Adrenal gland (tissue), 12 donors: ENCODE measurements around the gene RHO. TPM values are rescaled to one million over a fixed set of nuclear protein-coding genes. Genes with fewer than 3 reads are reported as not detected.

Source experiments
- DNase-seq, 7 donors: peaks; one replicate each; pipeline ENCODE4 v3.0.0-alpha.2; 2019 to 2020
- H3K27ac ChIP-seq, 5 donors: fragments of 200-600 bp; sonication (generic) in 4 of 5; 1 replicate in 3 of 5; 2 replicates in 2 of 5; pipeline versions ENCODE4 v1.5.1 to v1.8.0; 2016 to 2020; ENCODE audit warnings: mild to moderate bottlenecking in 1 of 5
- H3K27me3 ChIP-seq: fragments of 200-600 bp; 2 replicates; pipeline ENCODE4 v1.8.0; 2021
- H3K36me3 ChIP-seq, 2 donors: fragments of 200-600 bp; replicated peaks in 1 of 2; 1 replicate in 1 of 2; 2 replicates in 1 of 2; pipeline versions ENCODE4 v1.5.1 to v1.8.0; 2018 to 2022
- H3K4me1 ChIP-seq, 2 donors: fragments of 200-600 bp; replicated peaks in 1 of 2; 1 replicate in 1 of 2; 2 replicates in 1 of 2; pipeline versions ENCODE4 v1.5.1 to v1.8.0; 2018 to 2021
- H3K4me3 ChIP-seq, 4 donors: fragments of 200-600 bp; sonication (generic) in 3 of 4; one replicate each; pipeline ENCODE4 v1.5.1; 2016 to 2018
- H3K9me3 ChIP-seq, 3 donors: fragments of 200-600 bp; sonication (generic) in 1 of 3; replicated peaks in 1 of 3; 1 replicate in 2 of 3; 2 replicates in 1 of 3; pipeline versions ENCODE4 v1.5.1 to v1.8.0; 2016 to 2021
- CTCF ChIP-seq, 6 experiments: fragments of 450-650 bp in 4 of 6; fragments of 200-600 bp in 2 of 6; sonication (generic) in 1 of 6; IDR thresholded peaks; 1 replicate in 5 of 6; 2 replicates in 1 of 6; pipeline versions ENCODE4 v1.5.1 to v1.8.0; 2016 to 2021; ENCODE audit warnings: antibody characterized with exemption in 6 of 6, mild to moderate bottlenecking in 2 of 6, moderate library complexity in 1 of 6
- POLR2A ChIP-seq, 2 donors: fragments of 450-650 bp; IDR thresholded peaks; one replicate each; pipeline ENCODE4 v1.6.1; 2017; ENCODE audit warnings: antibody characterized with exemption in 2 of 2, mild to moderate bottlenecking in 2 of 2, moderate library complexity in 1 of 2
- WGBS, 4 donors: extraction: QIAGEN DNeasy Blood & Tissue Kit in 2 of 4; methylation state at CpG; one replicate each; pipeline versions ENCODE4 v1.1.5 to v1.1.7; 2013 to 2017; 5-methylcytosine and 5-hydroxymethylcytosine counted together
- intact Hi-C, 2 donors: fragments of 100-400 bp; cut with DNase I; formaldehyde crosslinking; loops; one replicate each; pipeline versions ENCODE4 v1.14.1 to v1.15.0; 2022 to 2023
- polyA plus RNA-seq, 3 donors: library from polyadenylated mRNA; stranded (reverse); fragments of 200-250 nt in 2 of 3; fragments of 350-450 nt in 1 of 3; fragmentation: Illumina TruSeq in 1 of 3; extraction: RNeasy Lipid Tissue Mini Kit (QIAGEN cat#74804) in 1 of 3; gene quantifications; one replicate each; pipeline ENCODE4 v1.2.3, GENCODE V29; 2013 to 2014
- total RNA-seq, 9 donors: library from RNA; depleted of rRNA in 4 of 9; stranded (reverse); fragments of >200 nt in 4 of 9; fragments of 120-200 nt in 1 of 9; fragmentation: NEBNext Ultra II Directional in 1 of 9; extraction: Animal tissue kit (Norgen Biotek cat#: 25700) in 1 of 9; gene quantifications; one replicate each; pipeline versions ENCODE4 v1.1.0 to v1.2.4, GENCODE V29; 2013 to 2023
- donor health status: healthy with polysubstance abuse.
- donor health status: Bipolar disorder and iron deficiency.
- donor health status: DM: yes; HTN: yes; CAD: no.
- donor health status: DM: no; HTN: no; CAD: no.
- donor health status: DM: no; HTN: no; CAD: no.
- donor health status: DM: yes; HTN: yes; CAD: no.

Gene RHO
- total and polyA plus RNA-seq, 12 donors, result not detected

- H3K27me3 ChIP-seq, result no peaks in the 10 kb centered on the region
- no peak overlapping the region for H3K4me3 ChIP-seq
- whole genome bisulfite sequencing, 4 donors, result 97 to 100% (median 97%) methylated on average over 2 to 8 of the region's 8 CpGs
- H3K27ac ChIP-seq, result no peak overlapping the region
- DNase-seq, result no peak
- H3K36me3 ChIP-seq, result peaks cover 0 to 13% of the 10 kb centered on the region in 2 donors
- intact Hi-C loops, result no loop called here
- H3K4me1 ChIP-seq, result no peaks in the 10 kb centered on the region
- H3K9me3 ChIP-seq, result no peaks in the 10 kb centered on the region
- no peak for TF ChIP-seq CTCF (IDR thresholded peaks at IDR 0.05)
- no peak for TF ChIP-seq POLR2A (IDR thresholded peaks at IDR 0.05)
These were observed 9.9 kb upstream of the RHO start for GRCh38 chr3:129518581-129518980.

GRCh38 chr3:129519449-129519848, 9.0 kb upstream of the RHO start:
- Histone ChIP-seq H3K4me3 (no peak overlapping the region), H3K4me1 (no peaks in the 10 kb centered on the region), H3K36me3 (peaks cover 0 to 5% of the 10 kb centered on the region in 2 donors), H3K27ac (no peak overlapping the region), H3K9me3 (no peaks in the 10 kb centered on the region), H3K27me3 (no peaks in the 10 kb centered on the region)
- intact Hi-C loops, result no loop called here
- TF ChIP-seq POLR2A (IDR thresholded peaks at IDR 0.05) (no peak), CTCF (IDR thresholded peaks at IDR 0.05) (no peak)
- 96 to 100% (median 99%) methylated on average over 4 to 10 of the region's 10 CpGs for WGBS, 4 donors
- DNase-seq, result no peak

GRCh38 chr3:129519896-129520715, 8.3 kb upstream of the RHO start:
- no peak overlapping the region for H3K4me3 ChIP-seq
- 92 to 97% (median 93%) methylated on average over 12 to 15 of the region's 15 CpGs for WGBS, 4 donors
- no peak for TF ChIP-seq POLR2A (IDR thresholded peaks at IDR 0.05)
- TF ChIP-seq CTCF (IDR thresholded peaks at IDR 0.05), result no peak
- no peak for DNase-seq
- no peak overlapping the region for H3K27ac ChIP-seq
- H3K36me3 ChIP-seq, result peaks cover 0 to 5% of the 10 kb centered on the region in 2 donors
- no peaks in the 10 kb centered on the region for H3K27me3 ChIP-seq
- H3K9me3 ChIP-seq, result no peaks in the 10 kb centered on the region
- no peaks in the 10 kb centered on the region for H3K4me1 ChIP-seq
- intact Hi-C loops, result no loop called here

GRCh38 chr3:129520960-129521359, 7.5 kb upstream of the RHO start:
- Histone ChIP-seq H3K27me3 (no peaks in the 10 kb centered on the region), H3K9me3 (no peaks in the 10 kb centered on the region), H3K27ac (no peak overlapping the region), H3K4me3 (no peak overlapping the region), H3K4me1 (no peaks in the 10 kb centered on the region), H3K36me3 (peaks cover 0 to 5% of the 10 kb centered on the region in 2 donors)
- TF ChIP-seq POLR2A (IDR thresholded peaks at IDR 0.05) (no peak), CTCF (IDR thresholded peaks at IDR 0.05) (no peak)
- intact Hi-C loops, result no loop called here
- DNase-seq, result no peak
- WGBS, 4 donors, result 84 to 100% (median 88%) methylated on average over 1 to 4 of the region's 4 CpGs
